ENCODE measurements around the gene AMH. TPM values are rescaled to one million over a fixed set of nuclear protein-coding genes. Genes with fewer than 3 reads are reported as not detected.

The AMH gene
- total and polyA plus RNA-seq, 2 of the 4 experiments (the other 2 are of a cell fraction) = 0.86 TPM; not detected in 1

DNA sequence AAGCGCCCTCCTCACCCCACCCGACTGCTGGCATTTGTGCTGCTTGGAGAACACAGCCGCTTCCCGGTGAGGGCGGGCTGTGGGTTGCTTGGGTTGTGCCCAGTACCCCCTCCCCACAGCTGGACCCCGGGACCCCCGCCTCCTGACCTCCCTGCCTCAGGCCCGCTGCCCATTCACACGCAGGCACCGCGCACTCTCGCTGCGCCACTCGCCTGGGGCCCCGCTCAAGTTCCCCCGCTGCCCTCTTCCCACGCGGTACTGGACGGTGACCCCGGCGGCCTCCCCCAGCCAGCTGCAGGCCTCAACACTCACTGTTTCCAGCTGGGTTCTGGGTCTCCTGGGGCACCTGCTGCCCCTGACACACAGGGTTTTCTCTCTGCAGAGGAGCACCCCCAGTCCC is 29.4 kb upstream of the AMH start:
- Histone ChIP-seq H3K27ac (ENCODE audit: insufficient read depth, low read length) (no peak overlapping the region), H3K9me3 (ENCODE audit: control insufficient read depth, insufficient read depth, low read length) (no peaks in the 10 kb centered on the region), H3K56ac (ENCODE audit: extremely low read depth, insufficient read depth, low read length) (no peak overlapping the region), H3K18ac (ENCODE audit: low read depth, low read length) (no peak overlapping the region), H4K5ac (ENCODE audit: low read depth, low read length) (no peak overlapping the region), H2BK120ac (ENCODE audit: low read depth, low read length) (no peak overlapping the region), H3K79me1 (ENCODE audit: low read depth in 1 of 2, low read length in 2 of 2) (peaks cover 6 to 33% of the 10 kb centered on the region in 2 experiments; a peak in 3 of 4 replicates), H3K4me2 (ENCODE audit: low read depth, low read length) (no peak overlapping the region), H3K4me3 (ENCODE audit: insufficient read depth, low read depth, low read length) (no peak overlapping the region), H2BK15ac (ENCODE audit: low read depth, low read length) (no peak overlapping the region), H2BK5ac (ENCODE audit: low read depth, low read length, poor library complexity, severe bottlenecking) (no peak overlapping the region), H3K23ac (ENCODE audit: low read depth, low read length) (no peak overlapping the region), H3K9me1 (ENCODE audit: insufficient read depth, low read length) (no peaks in the 10 kb centered on the region), H4K91ac (ENCODE audit: insufficient read depth, low read depth, low read length) (no peak overlapping the region), H3K36me3 (ENCODE audit: control insufficient read depth, insufficient read depth, low read length) (peaks cover 67% of the 10 kb centered on the region), H2AK5ac (ENCODE audit: low read depth, low read length) (no peak overlapping the region), H3K14ac (replicated peaks; ENCODE audit: low read depth, low read length) (no peak overlapping the region), H3K9ac (ENCODE audit: low read depth, low read length) (no peak overlapping the region), H3K27me3 (ENCODE audit: control insufficient read depth, insufficient read depth, low read length) (no peaks in the 10 kb centered on the region), H3K4ac (ENCODE audit: low read depth, low read length) (no peak overlapping the region), H4K8ac (ENCODE audit: low read depth in 2 of 2, low read length in 2 of 2) (no peak overlapping the region), H2BK20ac (ENCODE audit: low read depth, low read length) (no peak overlapping the region), H3K4me1 (ENCODE audit: control insufficient read depth, insufficient read depth, low read length) (no peaks in the 10 kb centered on the region), H2AK9ac (replicated peaks; ENCODE audit: low read depth, low read length, poor library complexity) (no peak overlapping the region), H4K20me1 (ENCODE audit: insufficient read depth, low read length) (peaks cover 5% of the 10 kb centered on the region; the same call in 1 of the 2 replicates), H2AFZ (replicated peaks; ENCODE audit: low read length, poor library complexity) (no peak overlapping the region)
- dilution Hi-C loops (cut with HindIII; ENCODE audit: low sequenced_read_pairs, unreplicated experiment) = no loop called here
- ATAC-seq (ENCODE audit: low read depth) (no peak), DNase-seq (no peak)
- ChIA-PET CTCF (no interaction called here), POLR2A (ENCODE audit: unreplicated experiment) (no interaction called here)
- 98% methylated on average over 16 of the region's 21 CpGs; no CpG with 5 or more reads in 1 of the 2 experiments for WGBS, 2 experiments (ENCODE audit: extremely low coverage in 2 of 2, insufficient read length in 1 of 2)
- BruUV-seq (replicated peaks) = no TSS peak
- in situ Hi-C loops (cut with MboI; ENCODE audit: low sequenced_read_pairs) = no loop called here
- intact Hi-C loops (cut with micrococcal nuclease) = no loop called here
- TF ChIP-seq RCOR1 (IDR thresholded peaks at IDR 0.05; ENCODE audit: insufficient replicate concordance, low read length) = no peak
- no peak for TF ChIP-seq CEBPB (IDR thresholded peaks at IDR 0.05; ENCODE audit: low read depth, low read length)
- TF ChIP-seq, protein P1, sequence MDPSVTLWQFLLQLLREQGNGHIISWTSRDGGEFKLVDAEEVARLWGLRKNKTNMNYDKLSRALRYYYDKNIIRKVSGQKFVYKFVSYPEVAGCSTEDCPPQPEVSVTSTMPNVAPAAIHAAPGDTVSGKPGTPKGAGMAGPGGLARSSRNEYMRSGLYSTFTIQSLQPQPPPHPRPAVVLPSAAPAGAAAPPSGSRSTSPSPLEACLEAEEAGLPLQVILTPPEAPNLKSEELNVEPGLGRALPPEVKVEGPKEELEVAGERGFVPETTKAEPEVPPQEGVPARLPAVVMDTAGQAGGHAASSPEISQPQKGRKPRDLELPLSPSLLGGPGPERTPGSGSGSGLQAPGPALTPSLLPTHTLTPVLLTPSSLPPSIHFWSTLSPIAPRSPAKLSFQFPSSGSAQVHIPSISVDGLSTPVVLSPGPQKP (IDR thresholded peaks at IDR 0.05; ENCODE audit: borderline replicate concordance, low read depth, low read length) = no peak
- no peak for TF ChIP-seq MAFK (IDR thresholded peaks at IDR 0.05; ENCODE audit: low read depth, low read length)
- TF ChIP-seq BHLHE40 (IDR thresholded peaks at IDR 0.05; ENCODE audit: low read depth, low read length) = no peak

Data from IMR-90 (cell line).